SJSA1 (cell line): ENCODE data around the gene PRR33. TPM values are rescaled to one million over a fixed set of nuclear protein-coding genes. Genes with fewer than 3 reads are reported as not detected.
"Not testable (repeated sequence)": the region's sequence is repeated elsewhere in the genome, so short reads cannot be mapped to it uniquely, and the experiment has no call there.

Source experiments
- DNase-seq, 2 experiments: peaks; one replicate each; pipeline ENCODE4 v3.0.0-alpha.2; 2015 to 2020; ENCODE audit warnings: low spot score in 2 of 2, low read depth in 1 of 2
- H3K27ac ChIP-seq: fragments of 250-450 bp; sonication (Bioruptor Pico); 2 replicates; pipeline ENCODE4 v1.5.1; 2020; ENCODE audit warnings: mild to moderate bottlenecking, moderate library complexity
- H3K27me3 ChIP-seq: fragments of 250-450 bp; sonication (Bioruptor Pico); replicated peaks from 2 replicates; pipeline ENCODE4 v1.5.1; 2020; ENCODE audit warnings: mild to moderate bottlenecking, moderate library complexity
- H3K36me3 ChIP-seq: fragments of 250-450 bp; sonication (Bioruptor Pico); 2 replicates; pipeline ENCODE4 v1.5.1; 2020; ENCODE audit warnings: mild to moderate bottlenecking
- H3K4me1 ChIP-seq: fragments of 250-450 bp; sonication (Bioruptor Pico); replicated peaks from 2 replicates; pipeline ENCODE4 v1.6.1; 2021; ENCODE audit warnings: mild to moderate bottlenecking
- H3K4me3 ChIP-seq: fragments of 250-450 bp; sonication (Bioruptor Pico); 2 replicates; pipeline ENCODE4 v1.5.1; 2020; ENCODE audit warnings: mild to moderate bottlenecking
- H3K9me3 ChIP-seq: fragments of 250-450 bp; sonication (Bioruptor Pico); replicated peaks from 2 replicates; pipeline ENCODE4 v1.5.1; 2020; ENCODE audit warnings: mild to moderate bottlenecking
- total RNA-seq: library from RNA; depleted of rRNA; stranded (reverse); fragments of >200 nt; shearing (Covaris generic); gene quantifications from 2 replicates; pipeline ENCODE4 v1.2.3, GENCODE V29; 2014

The PRR33 gene
- total RNA-seq, 1 experiment from 2014 or later, result not detected

GRCh38 chr11:1875093-1875850 lies 16.4 kb downstream of the PRR33 start:
- DNase-seq, result no peak
- Histone ChIP-seq H3K9me3 (0 out of 2 replicates have a peak, but pooled peaks cover 3% of the 10 kb centered on the region), H3K4me3 (no peak overlapping the region), H3K36me3 (no peaks in the 10 kb centered on the region), H3K27me3 (peaks cover 4% of the 10 kb centered on the region; the same call in 1 of the 2 replicates), H3K4me1 (peaks cover 14% of the 10 kb centered on the region), H3K27ac (no peak overlapping the region)

GRCh38 chr11:1874441-1875092 lies 17.1 kb downstream of the PRR33 start:
- not testable (repeated sequence) for DNase-seq, H3K36me3 ChIP-seq, H3K27ac ChIP-seq, H3K9me3 ChIP-seq, H3K27me3 ChIP-seq, H3K4me3 ChIP-seq
- peaks cover 14% of the 10 kb centered on the region for H3K4me1 ChIP-seq

- not testable (repeated sequence) for DNase-seq, H3K27ac ChIP-seq, H3K4me3 ChIP-seq, H3K9me3 ChIP-seq, H3K36me3 ChIP-seq, H3K27me3 ChIP-seq
- peaks cover 14% of the 10 kb centered on the region for H3K4me1 ChIP-seq
Observed at GRCh38 chr11:1873813-1874150, 17.9 kb downstream of the PRR33 start.

GRCh38 chr11:1873048-1873812 lies 18.5 kb downstream of the PRR33 start:
- H3K27ac ChIP-seq, result no peak overlapping the region
- no peaks in the 10 kb centered on the region for H3K36me3 ChIP-seq
- peaks cover 14% of the 10 kb centered on the region for H3K4me1 ChIP-seq
- no peak for DNase-seq
- H3K4me3 ChIP-seq, result no peak overlapping the region
- 0 out of 2 replicates have a peak, but pooled peaks cover 3% of the 10 kb centered on the region for H3K9me3 ChIP-seq
- peaks cover 10% of the 10 kb centered on the region; the same call in 1 of the 2 replicates for H3K27me3 ChIP-seq

GRCh38 chr11:1872267-1872985 lies 19.3 kb downstream of the PRR33 start:
- 0 out of 2 replicates have a peak, but pooled peaks cover 3% of the 10 kb centered on the region for H3K9me3 ChIP-seq
- no peak for DNase-seq
- no peak overlapping the region for H3K4me3 ChIP-seq
- peaks cover 10% of the 10 kb centered on the region; the same call in 1 of the 2 replicates for H3K27me3 ChIP-seq
- H3K36me3 ChIP-seq, result no peaks in the 10 kb centered on the region
- H3K27ac ChIP-seq, result no peak overlapping the region
- peaks cover 14% of the 10 kb centered on the region for H3K4me1 ChIP-seq

GRCh38 chr11:1871531-1871930 lies 20.2 kb downstream of the PRR33 start:
- Histone ChIP-seq H3K27ac (no peak overlapping the region), H3K27me3 (peaks cover 10% of the 10 kb centered on the region; the same call in 1 of the 2 replicates), H3K9me3 (0 out of 2 replicates have a peak, but pooled peaks cover 3% of the 10 kb centered on the region), H3K4me1 (peaks cover 11% of the 10 kb centered on the region), H3K36me3 (no peaks in the 10 kb centered on the region), H3K4me3 (no peak overlapping the region)
- DNase-seq, result no peak

GRCh38 chr11:1870721-1871466 lies 20.8 kb downstream of the PRR33 start:
- H3K36me3 ChIP-seq, result no peaks in the 10 kb centered on the region
- H3K4me3 ChIP-seq, result no peak overlapping the region
- H3K27me3 ChIP-seq, result peaks cover 10% of the 10 kb centered on the region; the same call in 1 of the 2 replicates
- H3K4me1 ChIP-seq, result peaks cover 11% of the 10 kb centered on the region
- H3K27ac ChIP-seq, result no peak overlapping the region
- peak; percentile 52 to 78 for DNase-seq
- 0 out of 2 replicates have a peak, but pooled peaks cover 3% of the 10 kb centered on the region for H3K9me3 ChIP-seq

GRCh38 chr11:1870326-1870696 lies 21.4 kb downstream of the PRR33 start:
- no peaks in the 10 kb centered on the region for H3K36me3 ChIP-seq
- no peak overlapping the region for H3K27ac ChIP-seq
- H3K4me3 ChIP-seq, result no peak overlapping the region
- 0 out of 2 replicates have a peak, but pooled peaks cover 3% of the 10 kb centered on the region for H3K9me3 ChIP-seq
- H3K4me1 ChIP-seq, result peaks cover 11% of the 10 kb centered on the region
- no peak for DNase-seq
- peaks cover 10% of the 10 kb centered on the region; the same call in 1 of the 2 replicates for H3K27me3 ChIP-seq

- Histone ChIP-seq H3K27me3 (peaks cover 10% of the 10 kb centered on the region; the same call in 1 of the 2 replicates), H3K4me1 (peaks cover 11% of the 10 kb centered on the region), H3K27ac (no peak overlapping the region), H3K9me3 (0 out of 2 replicates have a peak, but pooled peaks cover 3% of the 10 kb centered on the region), H3K4me3 (no peak overlapping the region), H3K36me3 (no peaks in the 10 kb centered on the region)
- DNase-seq, result no peak
Observed at GRCh38 chr11:1869427-1870325, 22.0 kb downstream of the PRR33 start.

GRCh38 chr11:1868636-1869291 lies 22.9 kb downstream of the PRR33 start:
- Histone ChIP-seq H3K9me3 (0 out of 2 replicates have a peak, but pooled peaks cover 3% of the 10 kb centered on the region), H3K4me1 (peaks cover 16% of the 10 kb centered on the region), H3K36me3 (no peaks in the 10 kb centered on the region), H3K27me3 (peaks cover 10% of the 10 kb centered on the region; the same call in 1 of the 2 replicates), H3K4me3 (no peak overlapping the region), H3K27ac (no peak overlapping the region)
- no peak for DNase-seq

GRCh38 chr11:1868056-1868635 lies 23.5 kb downstream of the PRR33 start:
- no peak overlapping the region for H3K4me3 ChIP-seq

More at GRCh38 chr11:1868056-1868635, 23.5 kb downstream of the PRR33 start:
- H3K36me3 ChIP-seq, result no peaks in the 10 kb centered on the region
- no peak for DNase-seq
- peaks cover 22% of the 10 kb centered on the region for H3K4me1 ChIP-seq
- H3K27me3 ChIP-seq, result peaks cover 10% of the 10 kb centered on the region; the same call in 1 of the 2 replicates
- H3K9me3 ChIP-seq, result 0 out of 2 replicates have a peak, but pooled peaks cover 3% of the 10 kb centered on the region
- no peak overlapping the region for H3K27ac ChIP-seq
